ENCODE results near the gene LARGE1. TPM values are rescaled to one million over a fixed set of nuclear protein-coding genes. Genes with fewer than 3 reads are reported as not detected.

LARGE1 gene
- total RNA-seq, 1 experiment from 2014 or later: 1.5 TPM

- BruUV-seq (replicated peaks): no TSS peak
- CTCF ChIA-PET: no interaction called here
- H3K4me2 ChIP-seq (ENCODE audit: low read length): no peak overlapping the region
- H3K4me3 ChIP-seq (replicated peaks in 1 of 2; ENCODE audit: low read depth in 1 of 2, low read length in 2 of 2): no peak overlapping the region
- POLR2A ChIA-PET: no interaction called here
- no peaks in the 10 kb centered on the region for H4K20me1 ChIP-seq (ENCODE audit: insufficient read depth)
- H3K9me2 ChIP-seq (ENCODE audit: insufficient read depth): no peaks in the 10 kb centered on the region
- intact Hi-C loops (cut with micrococcal nuclease): no loop called here
- ATAC-seq: no peak
- no peak overlapping the region for H3K27ac ChIP-seq (ENCODE audit: low read depth, low read length)
- no peaks in the 10 kb centered on the region for H3K36me3 ChIP-seq (ENCODE audit: control insufficient read depth in 1 of 2, insufficient read depth in 2 of 2, low read length in 2 of 2)
- no peaks in the 10 kb centered on the region for H3K27me3 ChIP-seq (ENCODE audit: insufficient read depth, low read length)
- H3K79me2 ChIP-seq (ENCODE audit: insufficient read depth, low read length): no peaks in the 10 kb centered on the region
- no peak for TF ChIP-seq MAX (IDR thresholded peaks at IDR 0.05)
- TF ChIP-seq ELF1 (IDR thresholded peaks at IDR 0.05; ENCODE audit: borderline replicate concordance, low read depth): no peak
- no peak for TF ChIP-seq EGR1 (IDR thresholded peaks at IDR 0.05; ENCODE audit: low read depth)
- no peak for TF ChIP-seq JUND (IDR thresholded peaks at IDR 0.05)
- TF ChIP-seq EZH2 (IDR thresholded peaks at IDR 0.05): no peak
- H3K9me3 ChIP-seq (ENCODE audit: control insufficient read depth in 1 of 2, insufficient read depth in 1 of 2, low read depth in 1 of 2, low read length in 2 of 2): peaks cover 0 to 24% of the 10 kb centered on the region in 2 experiments; a peak in 3 of 4 replicates
- no peak for DNase-seq (ENCODE audit: low read depth, low spot score)
- RAD21 ChIA-PET (ENCODE audit: low non-redundant PET in 1 of 2, low total read pairs in 2 of 2, uncharacterized antibody in 2 of 2, unreplicated experiment in 2 of 2): no interaction called here
- H3K4me1 ChIP-seq (ENCODE audit: control insufficient read depth in 1 of 2, insufficient read depth in 2 of 2, low read length in 2 of 2): no peaks in the 10 kb centered on the region
- no peak overlapping the region for H2AFZ ChIP-seq (ENCODE audit: low read depth, low read length, poor library complexity, severe bottlenecking)
- no peak overlapping the region for H3K9ac ChIP-seq (ENCODE audit: low read length)
Observed at GRCh38 chr22:33350491-33350890, 569.8 kb downstream of the LARGE1 start.

GRCh38 chr22:33347002-33347401, 573.3 kb downstream of the LARGE1 start:
- H2AFZ ChIP-seq (ENCODE audit: low read depth, low read length, poor library complexity, severe bottlenecking): no peak overlapping the region
- BruUV-seq (replicated peaks): no TSS peak
- no peak overlapping the region for H3K4me3 ChIP-seq (replicated peaks in 1 of 2; ENCODE audit: low read depth in 1 of 2, low read length in 2 of 2)
- ATAC-seq (no peak), DNase-seq (ENCODE audit: low read depth, low spot score) (no peak)
- RAD21 ChIA-PET (ENCODE audit: low non-redundant PET in 1 of 2, low total read pairs in 2 of 2, uncharacterized antibody in 2 of 2, unreplicated experiment in 2 of 2): no interaction called here
- H4K20me1 ChIP-seq (ENCODE audit: insufficient read depth): no peaks in the 10 kb centered on the region
- POLR2A ChIA-PET: no interaction called here
- intact Hi-C loops (cut with micrococcal nuclease): no loop called here
- H3K36me3 ChIP-seq (ENCODE audit: control insufficient read depth in 1 of 2, insufficient read depth in 2 of 2, low read length in 2 of 2): no peaks in the 10 kb centered on the region
- no peaks in the 10 kb centered on the region for H3K27me3 ChIP-seq (ENCODE audit: insufficient read depth, low read length)
- H3K9me3 ChIP-seq (ENCODE audit: control insufficient read depth in 1 of 2, insufficient read depth in 1 of 2, low read depth in 1 of 2, low read length in 2 of 2): peaks cover 0 to 22% of the 10 kb centered on the region in 2 experiments; a peak in 2 of 4 replicates
- no peak overlapping the region for H3K9ac ChIP-seq (ENCODE audit: low read length)
- CTCF ChIA-PET: no interaction called here
- H3K4me1 ChIP-seq (ENCODE audit: control insufficient read depth in 1 of 2, insufficient read depth in 2 of 2, low read length in 2 of 2): no peaks in the 10 kb centered on the region
- TF ChIP-seq SP1 (IDR thresholded peaks at IDR 0.05; ENCODE audit: low read depth): no peak
- TF ChIP-seq JUND (IDR thresholded peaks at IDR 0.05): no peak
- no peak for TF ChIP-seq REST (IDR thresholded peaks at IDR 0.05; ENCODE audit: low read depth)
- TF ChIP-seq TCF7L2 (IDR thresholded peaks at IDR 0.05; ENCODE audit: borderline replicate concordance, extremely low read depth, insufficient read depth, insufficient read length): no peak
- no peak for TF ChIP-seq EGR1 (IDR thresholded peaks at IDR 0.05; ENCODE audit: low read depth)
- TF ChIP-seq EZH2 (IDR thresholded peaks at IDR 0.05): no peak
- TF ChIP-seq RAD21 (IDR thresholded peaks at IDR 0.05; ENCODE audit: low read depth): no peak
- no peak for TF ChIP-seq SRF (IDR thresholded peaks at IDR 0.05; ENCODE audit: low read depth)
- TF ChIP-seq YY1 (IDR thresholded peaks at IDR 0.05; ENCODE audit: extremely low read depth, insufficient replicate concordance, low read depth, low read length): no peak
- no peak for TF ChIP-seq POLR2AphosphoS5 (IDR thresholded peaks at IDR 0.05; ENCODE audit: low read depth, low read length)
- H3K9me2 ChIP-seq (ENCODE audit: insufficient read depth): no peaks in the 10 kb centered on the region
- H3K79me2 ChIP-seq (ENCODE audit: insufficient read depth, low read length): no peaks in the 10 kb centered on the region
- H3K4me2 ChIP-seq (ENCODE audit: low read length): no peak overlapping the region
- no peak overlapping the region for H3K27ac ChIP-seq (ENCODE audit: low read depth, low read length)
